Right forelimb (tissue), 1 donor: Measurements from ENCODE around the gene RNF2.
"Not testable (repeated sequence)": the region's sequence is repeated elsewhere in the genome, so short reads cannot be mapped to it uniquely, and the experiment has no call there.

Experiments used
- DNase-seq: peaks from one replicate; pipeline ENCODE4 v3.0.0-alpha.2; 2018

The RNF2 gene

GRCh38 chr1:185050823-185051451 is 5.6 kb downstream of the RNF2 start:
- no peak for DNase-seq

GRCh38 chr1:185053204-185053603 is 7.8 kb downstream of the RNF2 start:
- no peak for DNase-seq

- no peak for DNase-seq
These were observed 9.2 kb downstream of the RNF2 start for GRCh38 chr1:185054365-185055060.

GRCh38 chr1:185058110-185058509 is 12.8 kb downstream of the RNF2 start:
- no peak for DNase-seq

- no peak for DNase-seq
These were observed 13.5 kb downstream of the RNF2 start for GRCh38 chr1:185058876-185059275.

- no peak for DNase-seq
These were observed 14.7 kb downstream of the RNF2 start for GRCh38 chr1:185059950-185060571.

GRCh38 chr1:185062710-185063370 is 17.5 kb downstream of the RNF2 start:
- DNase-seq, result no peak

- DNase-seq, result no peak
These were observed 18.4 kb downstream of the RNF2 start for GRCh38 chr1:185063719-185064118.

GRCh38 chr1:185065006-185065405 is 19.6 kb downstream of the RNF2 start:
- not testable (repeated sequence) for DNase-seq

- no peak for DNase-seq
These were observed 20.8 kb downstream of the RNF2 start for GRCh38 chr1:185066181-185066580.

- no peak for DNase-seq
These were observed 23.0 kb downstream of the RNF2 start for GRCh38 chr1:185068341-185068740.

GRCh38 chr1:185069202-185069772 is 23.9 kb downstream of the RNF2 start:
- DNase-seq, result no peak

GRCh38 chr1:185070051-185070450 is 24.7 kb downstream of the RNF2 start:
- DNase-seq, result no peak

- DNase-seq, result no peak
These were observed 28.4 kb downstream of the RNF2 start for GRCh38 chr1:185073725-185074124.

GRCh38 chr1:185074307-185074706 is 28.9 kb downstream of the RNF2 start:
- DNase-seq, result no peak

GRCh38 chr1:185075476-185075875 is 30.1 kb downstream of the RNF2 start:
- no peak for DNase-seq

- no peak for DNase-seq
These were observed 32.0 kb downstream of the RNF2 start for GRCh38 chr1:185077374-185077773.

- DNase-seq, result no peak
These were observed 35.1 kb downstream of the RNF2 start for GRCh38 chr1:185080422-185080821.

GRCh38 chr1:185083818-185084217 is 38.5 kb downstream of the RNF2 start:
- no peak for DNase-seq

GRCh38 chr1:185087101-185087500 is 41.7 kb downstream of the RNF2 start:
- DNase-seq, result no peak

GRCh38 chr1:185087746-185088145 is 42.4 kb downstream of the RNF2 start:
- no peak for DNase-seq

GRCh38 chr1:185091480-185091879 is 46.1 kb downstream of the RNF2 start:
- no peak for DNase-seq

GRCh38 chr1:185094761-185095160 is 49.4 kb downstream of the RNF2 start:
- DNase-seq, result no peak
